GM10248 (cell line): Measurements from ENCODE around the gene CLCN7.

Source experiments
- CTCF ChIA-PET: fragments of 300-600 bp; sonication (Branson Sonifier 250); formaldehyde crosslinking; extraction: SDS; loops from one replicate; lab custom pipeline; 2021; ENCODE audit warnings: antibody characterized with exemption; lab: Yijun Ruan, JAX
- POLR2A ChIA-PET: fragments of 350-650 bp; sonication (Branson Sonifier 250); formaldehyde crosslinking; extraction: SDS; loops from one replicate; lab custom pipeline; 2020; ENCODE audit warnings: antibody characterized with exemption; lab: Yijun Ruan, JAX
- DNase-seq: peaks from one replicate; pipeline ENCODE4 v3.0.0; 2012; ENCODE audit errors: extremely low spot score
- CTCF ChIP-seq: IDR thresholded peaks from 2 replicates; pipeline ENCODE4 v1.5.1; 2012; ENCODE audit warnings: mild to moderate bottlenecking, low read depth; ENCODE audit errors: extremely low read depth, missing control alignments, control extremely low read depth

CLCN7 gene

GRCh38 chr16:1459967-1460366 is 14.9 kb downstream of the CLCN7 start:
- no peak for TF ChIP-seq CTCF
- ChIA-PET POLR2A (no interaction called here), CTCF (no interaction called here)
- DNase-seq = no peak

DNA sequence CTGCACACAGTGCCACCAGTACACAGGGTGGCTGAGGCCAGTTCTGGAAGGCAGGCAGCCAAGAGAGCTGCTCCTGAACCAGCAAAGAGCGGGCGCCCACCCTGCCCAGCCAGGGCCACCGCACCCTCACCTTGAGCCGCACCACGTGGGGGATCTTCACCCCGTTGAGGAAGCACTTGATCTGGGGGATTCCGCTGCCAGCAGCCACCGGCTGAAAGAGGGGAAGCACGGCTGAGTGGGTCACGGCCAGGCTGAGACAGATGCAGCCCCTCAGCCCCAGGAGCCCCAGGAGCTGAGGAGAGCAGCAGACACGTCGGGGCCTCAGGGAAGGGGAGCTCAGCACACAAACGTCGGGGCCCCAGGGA is 15.9 kb downstream of the CLCN7 start:
- CTCF ChIA-PET = interaction anchor here (0.6 kb wide), 1 partner anchor 12 kb away, joined by 3 read pairs; no protein-coding TSS in a partner anchor
- POLR2A ChIA-PET = no interaction called here
- no peak for TF ChIP-seq CTCF
- DNase-seq = peak; percentile 72

- POLR2A ChIA-PET = no interaction called here
- CTCF ChIA-PET = interaction anchor here (0.6 kb wide), 1 partner anchor 12 kb away, joined by 3 read pairs; no protein-coding TSS in a partner anchor
- TF ChIP-seq CTCF = no peak
- peak; percentile 48 for DNase-seq
Measured at GRCh38 chr16:1458336-1458976, 16.4 kb downstream of the CLCN7 start.

- CTCF ChIA-PET = no interaction called here
- no peak for DNase-seq
- POLR2A ChIA-PET = no interaction called here
- no peak for TF ChIP-seq CTCF
Measured at GRCh38 chr16:1457489-1458245, 17.2 kb downstream of the CLCN7 start.

DNA sequence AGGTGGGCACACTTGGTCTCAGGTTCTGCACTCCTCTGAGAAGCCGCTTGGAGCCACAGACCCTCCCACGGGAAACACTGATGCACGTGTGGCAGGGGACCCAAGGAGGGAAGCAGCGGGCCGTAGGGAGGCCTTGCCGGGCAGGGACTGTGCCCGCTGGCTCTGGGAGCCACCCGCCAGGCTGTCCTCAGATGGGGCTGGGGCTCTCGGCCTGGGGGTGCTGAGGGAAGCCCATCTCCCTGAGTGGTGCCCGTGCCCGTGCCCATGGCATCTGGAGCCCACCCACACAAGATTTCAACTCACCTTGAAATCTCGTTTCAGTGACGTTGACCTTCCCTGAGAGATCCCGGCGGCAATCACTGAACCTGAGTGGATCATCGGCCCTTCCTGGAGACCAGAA is 17.9 kb downstream of the CLCN7 start:
- TF ChIP-seq CTCF = no peak
- ChIA-PET CTCF (no interaction called here), POLR2A (no interaction called here)
- DNase-seq = no peak

GRCh38 chr16:1455190-1456171 is 19.3 kb downstream of the CLCN7 start:
- POLR2A ChIA-PET = no interaction called here
- TF ChIP-seq CTCF = no peak
- DNase-seq = no peak
- CTCF ChIA-PET = no interaction called here
